GM19467 (cell line): Measurements from ENCODE around the gene VIPR2.
"Not testable (repeated sequence)": the region's sequence is repeated elsewhere in the genome, so short reads cannot be mapped to it uniquely, and the experiment has no call there.

ENCODE experiments used
- ATAC-seq: cut with Tn5 transposase; IDR thresholded peaks from one replicate; pipeline ENCODE4 v1.9.1; 2021; ENCODE audit warnings: mild to moderate bottlenecking, moderate library complexity; ENCODE audit not compliant: unreplicated experiment

Gene VIPR2

DNA sequence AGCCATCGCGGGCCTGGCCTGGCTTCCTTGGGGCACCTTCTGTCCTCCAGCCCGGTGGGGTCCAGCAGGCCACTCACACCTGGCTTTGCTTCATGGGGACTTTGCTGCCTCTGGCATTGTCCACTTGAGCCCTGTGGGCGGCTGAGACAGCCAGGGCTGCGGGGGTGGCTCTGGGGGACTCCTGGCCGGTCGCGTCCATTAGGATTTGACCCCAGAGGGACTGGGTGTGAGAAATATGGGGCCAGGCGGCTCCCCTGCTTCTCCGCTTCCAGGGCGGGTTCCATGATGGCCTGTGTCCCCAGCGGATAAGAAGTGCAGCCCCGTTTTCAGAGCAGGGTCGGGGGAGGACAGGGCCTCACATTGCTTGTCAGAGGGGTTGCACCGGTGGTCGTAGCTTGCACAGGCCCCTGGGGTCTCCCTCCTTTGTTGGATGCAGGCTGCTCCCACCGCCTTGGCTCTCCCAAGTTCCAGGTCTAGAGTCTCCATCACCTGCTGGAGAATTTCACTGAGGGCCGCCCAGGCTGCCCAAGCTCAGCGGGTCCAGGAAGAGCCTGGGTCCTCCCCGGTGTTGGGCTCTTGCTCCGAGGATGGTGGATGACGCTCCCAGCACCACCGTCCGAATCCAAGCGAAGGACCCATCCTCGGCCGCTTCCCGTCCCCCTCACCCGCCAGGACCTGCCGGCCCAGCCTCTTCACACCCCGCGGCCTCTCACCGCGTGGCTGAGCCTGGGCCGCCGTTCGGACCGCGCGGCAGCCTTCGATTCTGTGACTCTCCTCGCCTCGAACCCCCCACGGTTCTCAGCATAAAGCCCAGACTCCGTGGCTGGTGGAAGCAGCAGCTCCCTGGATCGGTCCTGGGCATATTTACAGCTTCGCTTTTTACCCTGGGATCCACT is 148.2 kb downstream of the VIPR2 start:
- no peak for ATAC-seq

DNA sequence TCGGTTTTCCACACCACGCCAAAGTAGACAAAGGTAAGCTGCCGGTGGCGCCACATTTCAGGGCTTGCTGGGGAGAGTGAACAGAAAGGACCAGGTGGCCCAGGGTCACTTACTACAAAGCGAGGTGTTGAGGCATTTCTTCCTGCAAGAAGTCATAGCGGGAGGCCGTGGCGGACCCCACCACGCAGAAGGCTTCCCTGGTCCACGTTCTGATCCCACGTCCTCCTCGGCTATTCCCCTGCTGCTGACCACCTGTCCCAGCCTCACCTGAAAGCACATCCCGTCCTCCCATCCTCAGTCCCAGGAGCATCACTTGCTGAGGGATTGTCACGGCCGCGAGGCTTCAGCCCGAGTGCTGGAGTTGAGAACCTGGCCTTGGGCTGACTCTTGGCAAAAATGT is 149.2 kb downstream of the VIPR2 start:
- ATAC-seq = no peak

DNA sequence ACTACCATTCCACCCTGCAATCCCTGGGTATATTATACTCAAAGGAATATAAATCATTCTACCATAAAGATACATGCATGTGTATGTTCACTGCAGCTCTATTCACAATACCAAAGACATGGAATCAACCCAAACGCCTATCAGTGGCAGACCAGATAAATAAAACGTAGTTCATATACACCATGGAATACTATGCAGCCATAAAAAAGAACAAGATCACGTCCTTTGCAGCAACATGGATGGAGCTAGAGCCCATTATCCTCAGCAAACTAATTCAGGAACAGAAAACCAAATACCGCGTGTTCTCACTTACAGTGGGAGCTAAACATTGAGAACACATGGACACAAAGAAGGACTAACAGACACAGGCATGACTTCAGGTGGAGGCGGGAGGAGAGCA is 150.0 kb downstream of the VIPR2 start:
- no peak for ATAC-seq

DNA sequence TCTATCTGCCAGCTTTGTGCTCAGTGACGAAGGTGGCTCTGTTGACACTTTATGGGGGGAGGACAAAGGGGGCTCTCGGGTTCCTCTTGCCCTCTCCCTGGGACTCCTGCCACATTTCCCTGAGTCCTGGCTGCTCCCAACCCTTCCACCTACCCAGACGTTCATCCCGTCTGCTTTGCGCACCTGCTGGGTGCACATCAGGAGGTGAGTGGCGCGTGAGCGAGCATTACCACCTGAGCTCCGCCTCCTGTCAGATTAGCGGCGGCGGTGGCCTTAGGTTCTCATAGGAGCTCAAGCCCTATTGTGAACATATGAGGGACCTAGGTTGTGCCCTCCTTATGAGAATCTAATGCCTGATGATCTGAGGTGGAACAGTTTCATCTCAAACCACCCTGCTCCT is 151.1 kb downstream of the VIPR2 start:
- ATAC-seq = no peak

DNA sequence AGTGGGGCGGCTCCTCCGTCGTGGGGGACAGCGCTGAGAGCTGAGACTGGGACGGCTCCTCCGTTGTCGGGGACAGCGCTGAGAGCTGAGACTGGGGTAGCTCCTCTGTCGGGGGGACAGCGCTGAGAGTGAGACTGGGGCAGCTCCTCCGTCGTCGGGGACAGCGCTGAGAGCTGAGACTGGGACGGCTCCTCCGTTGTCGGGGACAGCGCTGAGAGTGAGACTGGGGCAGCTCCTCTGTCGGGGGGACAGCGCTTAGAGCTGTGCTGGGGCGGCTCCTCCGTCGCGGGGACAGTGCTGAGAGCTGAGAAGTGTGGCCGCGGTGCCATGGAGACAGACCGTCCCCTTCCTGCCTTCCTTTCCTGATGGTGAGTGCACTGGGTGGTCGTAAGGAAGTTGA is 151.9 kb downstream of the VIPR2 start:
- ATAC-seq = no peak

DNA sequence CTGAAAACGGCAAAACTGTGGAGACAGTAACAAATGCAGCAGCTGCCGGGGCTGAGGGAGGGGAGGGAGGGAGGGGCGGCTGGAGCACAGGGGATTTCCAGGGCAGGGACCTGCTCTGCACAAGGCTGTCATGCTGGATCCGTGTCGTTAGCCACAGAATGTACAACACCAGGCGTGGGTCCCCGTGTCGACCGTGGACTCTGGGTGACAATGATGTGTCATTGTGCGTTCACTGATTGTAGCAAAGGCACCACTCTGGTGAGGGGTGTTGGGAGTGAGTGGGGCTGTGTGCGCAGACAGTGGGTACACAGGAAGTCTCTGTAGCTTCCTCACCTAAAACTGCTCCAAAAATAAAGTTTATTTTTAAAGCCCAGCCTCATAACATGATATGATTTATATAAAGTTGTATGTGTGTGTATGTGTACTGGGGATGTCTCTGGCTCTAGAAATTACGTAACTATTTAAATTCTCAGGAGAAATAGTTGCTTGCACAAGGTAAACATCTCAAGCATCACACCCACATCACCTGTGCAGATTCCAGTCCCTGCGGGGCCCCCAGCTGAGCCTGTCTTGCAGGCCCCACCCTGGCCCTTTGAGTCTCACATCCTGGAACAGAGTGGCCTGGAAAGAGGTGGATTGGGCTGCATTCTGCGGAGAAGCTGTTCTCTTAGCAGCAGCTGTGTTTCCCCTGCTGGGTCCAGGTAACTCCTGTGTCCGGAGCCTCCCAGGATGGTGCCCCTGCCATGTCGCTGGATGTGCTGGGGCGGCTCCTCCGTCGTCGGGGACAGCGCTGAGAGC is 152.6 kb downstream of the VIPR2 start:
- no peak for ATAC-seq

DNA sequence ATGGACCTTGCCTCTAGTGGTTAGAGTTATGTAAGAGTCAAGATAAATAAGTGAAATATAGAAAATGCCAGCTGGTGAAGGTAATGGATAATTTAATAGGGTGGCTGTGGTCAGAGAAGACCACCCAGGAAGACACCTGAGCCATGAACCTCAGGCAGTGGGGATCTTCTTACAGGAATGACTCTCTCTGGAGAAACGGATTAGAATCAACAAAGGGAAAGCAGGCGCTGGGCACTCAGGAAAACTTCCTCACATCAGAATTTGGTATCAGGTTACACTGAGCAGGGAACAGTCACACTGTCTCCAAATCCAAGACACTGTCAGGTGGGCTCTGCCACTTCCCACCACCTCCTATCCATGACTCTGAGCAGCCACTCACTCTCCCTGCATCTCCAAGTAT is 155.7 kb downstream of the VIPR2 start:
- no peak for ATAC-seq

DNA sequence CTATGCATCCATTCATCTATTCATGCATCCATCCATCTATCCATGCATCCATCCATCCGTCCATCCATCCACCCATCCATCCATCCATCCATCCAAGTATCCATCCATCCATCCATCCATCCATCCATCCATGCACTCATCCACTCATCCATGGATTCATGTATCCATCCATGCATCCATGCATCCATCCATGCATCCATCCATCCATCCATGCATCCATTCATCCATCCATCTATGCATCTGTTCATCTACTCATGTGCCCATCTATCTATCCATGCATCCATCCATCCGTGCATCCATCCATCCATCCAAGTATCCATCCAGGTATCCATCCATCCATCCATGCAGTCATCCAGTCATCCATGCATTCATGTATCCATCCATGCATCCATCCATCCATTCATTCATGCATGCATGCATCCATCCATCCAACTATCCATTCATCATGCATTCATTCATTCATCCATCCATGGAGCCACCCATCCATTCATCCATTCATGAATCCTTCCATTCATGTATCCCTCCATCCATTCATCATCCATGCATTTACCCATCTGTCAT is 156.3 kb downstream of the VIPR2 start:
- no peak for ATAC-seq

DNA sequence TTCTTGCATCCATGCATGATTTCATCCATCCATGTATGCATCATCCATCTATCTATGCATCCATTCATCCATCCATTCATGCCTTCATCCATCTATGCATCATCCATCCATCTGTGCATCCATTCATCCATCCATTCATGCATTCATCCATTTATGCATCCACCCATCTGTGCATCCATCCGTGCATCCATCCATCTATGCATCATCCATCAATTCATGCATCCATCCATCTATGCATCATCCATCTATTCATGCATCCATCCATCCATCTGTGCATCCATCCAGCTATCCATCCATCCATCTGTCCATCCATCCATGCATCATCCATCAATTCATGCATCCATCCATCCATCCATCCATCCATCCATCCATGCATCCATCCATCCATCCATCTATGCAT is 157.0 kb downstream of the VIPR2 start:
- ATAC-seq = no peak

DNA sequence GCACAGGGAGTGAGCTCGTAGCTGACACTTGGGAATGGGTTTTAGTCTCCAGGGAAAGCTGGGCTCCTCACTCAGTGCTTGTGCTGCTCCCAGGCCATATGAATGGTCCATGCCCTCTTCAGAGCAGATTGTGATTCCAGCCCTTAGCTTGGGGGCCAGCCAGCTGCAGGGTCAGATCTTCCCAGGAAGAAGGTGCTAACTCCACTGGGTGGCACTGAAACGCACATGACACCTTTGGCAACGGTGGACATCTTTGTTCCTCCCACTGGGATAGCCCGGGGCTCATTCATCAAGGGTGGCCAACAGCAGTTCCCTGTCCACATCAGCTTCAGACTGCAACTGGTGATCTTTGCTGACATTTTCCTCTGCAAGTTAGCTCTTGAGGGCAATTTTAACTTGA is 159.1 kb downstream of the VIPR2 start:
- ATAC-seq = no peak

DNA sequence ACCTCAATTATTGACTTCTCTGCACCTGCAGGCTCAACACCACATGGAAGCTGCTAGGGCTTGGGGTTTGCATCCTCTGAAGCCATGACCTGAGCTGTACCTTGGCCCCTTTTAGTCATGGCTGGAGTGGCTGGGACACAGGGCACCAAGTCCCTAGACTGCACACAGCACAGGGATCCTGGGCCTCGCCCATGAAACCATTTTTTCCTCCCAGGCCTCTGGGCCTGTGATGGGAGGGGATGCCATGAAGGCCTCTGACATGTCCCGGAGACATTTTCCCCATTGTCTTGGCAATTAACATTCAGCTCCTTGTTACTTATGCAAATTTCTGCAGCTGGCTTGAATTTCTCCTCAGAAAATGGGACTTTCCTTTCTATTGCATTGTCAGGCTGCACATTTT is 160.7 kb downstream of the VIPR2 start:
- not testable (repeated sequence) for ATAC-seq

DNA sequence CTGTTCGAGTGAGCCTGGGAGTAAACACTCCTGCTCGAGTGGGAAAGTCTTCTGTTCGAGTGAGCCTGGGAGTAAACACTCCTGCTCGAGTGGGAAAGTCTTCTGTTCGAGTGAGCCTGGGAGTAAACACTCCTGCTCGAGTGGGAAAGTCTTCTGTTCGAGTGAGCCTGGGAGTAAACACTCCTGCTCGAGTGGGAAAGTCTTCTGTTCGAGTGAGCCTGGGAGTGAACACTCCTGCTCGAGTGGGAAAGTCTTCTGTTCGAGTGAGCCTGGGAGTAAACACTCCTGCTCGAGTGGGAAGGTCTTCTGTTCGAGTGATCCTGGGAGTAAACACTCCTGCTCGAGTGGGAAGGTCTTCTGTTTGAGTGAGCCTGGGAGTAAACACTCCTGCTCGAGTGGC is 162.6 kb downstream of the VIPR2 start:
- ATAC-seq = not testable (repeated sequence)

DNA sequence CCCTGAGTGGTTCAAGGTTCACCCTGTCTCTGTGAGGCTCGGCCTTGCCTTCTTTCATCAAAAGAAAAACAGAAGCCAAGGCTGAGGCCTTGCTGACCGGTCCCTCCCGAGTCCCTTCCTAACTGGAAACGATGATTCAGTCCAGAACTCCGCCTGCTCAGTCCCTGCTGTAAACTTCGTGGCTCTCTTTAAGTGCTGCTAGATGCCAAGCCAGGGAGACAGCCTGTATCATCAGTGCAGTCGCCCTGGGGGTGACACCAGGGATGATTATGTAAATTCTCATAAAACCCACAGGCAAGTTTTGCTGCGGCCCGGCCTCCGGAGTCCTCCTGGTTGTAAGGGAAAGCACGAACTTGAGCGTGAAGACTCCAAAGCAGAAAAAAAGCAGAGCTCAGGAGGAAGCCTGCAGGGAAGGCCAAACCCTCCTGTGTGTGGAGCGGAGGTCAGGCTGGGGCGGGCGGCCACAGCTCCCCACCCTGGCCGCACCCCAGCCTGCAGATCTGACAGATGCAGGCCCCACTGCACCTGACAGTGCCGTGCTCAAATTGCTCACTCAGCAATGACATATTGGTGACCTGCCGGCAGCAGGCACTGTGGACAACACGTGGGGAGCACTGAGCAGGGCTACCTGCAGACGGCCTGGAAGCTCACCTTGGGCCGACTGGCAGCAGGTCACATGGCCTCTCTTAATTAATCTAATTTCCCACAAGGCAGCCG is 164.9 kb downstream of the VIPR2 start:
- no peak for ATAC-seq

DNA sequence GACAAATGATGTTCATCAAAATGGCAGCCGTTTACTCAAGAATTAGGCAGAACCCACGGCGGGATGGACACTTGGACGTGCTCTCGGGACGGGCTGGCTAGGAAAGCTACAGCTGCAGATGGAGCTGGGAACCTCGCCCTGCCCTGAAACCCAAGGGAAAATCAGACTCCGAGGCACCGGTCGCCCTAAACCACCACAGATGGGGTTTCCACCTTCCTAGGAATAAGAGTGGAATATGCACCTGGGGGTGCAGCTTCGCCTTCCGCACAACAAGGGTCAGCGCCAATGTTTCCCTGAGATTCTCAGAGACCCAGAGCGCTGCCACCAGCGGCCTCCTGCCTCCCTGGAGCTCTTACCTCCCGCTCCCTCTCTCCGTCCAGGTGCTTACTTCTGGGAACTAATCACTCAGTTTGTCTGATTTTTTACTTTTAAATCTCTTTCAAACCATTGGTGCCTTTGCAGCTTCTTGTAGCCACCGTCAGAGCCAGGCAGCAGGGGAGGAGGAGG is 165.6 kb downstream of the VIPR2 start:
- ATAC-seq = no peak
